Choroid plexus epithelial cell (primary cell): Measurements from ENCODE around the gene BTBD9.
"Not testable (repeated sequence)": the region's sequence is repeated elsewhere in the genome, so short reads cannot be mapped to it uniquely, and the experiment has no call there.

ENCODE experiments used
- DNase-seq: peaks from one replicate; pipeline ENCODE4 v3.0.0-alpha.2; 2010; ENCODE audit warnings: low read depth
- H3K4me3 ChIP-seq: 2 replicates; pipeline ENCODE4 v1.5.1; 2011; ENCODE audit warnings: low read depth, mild to moderate bottlenecking, control low read depth, low read length, moderate library complexity
- CTCF ChIP-seq: conservative IDR thresholded peaks from 2 replicates; pipeline ENCODE4 v1.5.1; 2011; ENCODE audit warnings: low read depth, mild to moderate bottlenecking, control low read depth, inconsistent platforms, low read length, moderate library complexity

Gene BTBD9

GRCh38 chr6:38429546-38429945 lies 210.2 kb downstream of the BTBD9 start:
- no peak overlapping the region for H3K4me3 ChIP-seq
- no peak for TF ChIP-seq CTCF
- DNase-seq: no peak

- H3K4me3 ChIP-seq: no peak overlapping the region
- no peak for DNase-seq
- no peak for TF ChIP-seq CTCF
Observed at GRCh38 chr6:38427492-38428210, 212.1 kb downstream of the BTBD9 start.

- not testable (repeated sequence) for H3K4me3 ChIP-seq, DNase-seq
Observed at GRCh38 chr6:38425788-38426488, 213.8 kb downstream of the BTBD9 start.

- DNase-seq: no peak
- no peak for TF ChIP-seq CTCF
Observed at GRCh38 chr6:38423746-38424145, 216.0 kb downstream of the BTBD9 start.

GRCh38 chr6:38420207-38420606 lies 219.5 kb downstream of the BTBD9 start:
- no peak for TF ChIP-seq CTCF
- peak; percentile 58 for DNase-seq

More at GRCh38 chr6:38423746-38424145, 216.0 kb downstream of the BTBD9 start:
- H3K4me3 ChIP-seq: no peak overlapping the region

GRCh38 chr6:38417521-38417920 lies 222.2 kb downstream of the BTBD9 start:
- TF ChIP-seq CTCF: no peak
- H3K4me3 ChIP-seq: no peak overlapping the region
- peak; percentile 11 for DNase-seq

More at GRCh38 chr6:38420207-38420606, 219.5 kb downstream of the BTBD9 start:
- H3K4me3 ChIP-seq: no peak overlapping the region

- TF ChIP-seq CTCF: no peak
- DNase-seq: no peak
- H3K4me3 ChIP-seq: no peak overlapping the region
Observed at GRCh38 chr6:38415231-38416005, 224.3 kb downstream of the BTBD9 start.
